OCI-LY7 (cell line): ENCODE measurements around the gene AMDHD1. TPM values are rescaled to one million over a fixed set of nuclear protein-coding genes. Genes with fewer than 3 reads are reported as not detected.
A peak's percentile ranks its signal among the peaks of the same experiment; 100 is the strongest.

Experiments
- BruUV-seq: library from RNA; stranded (reverse); fragments of 400-500 nt; replicated peaks from 2 replicates; lab custom pipeline; 2021; lab: Mats Ljungman, UMichigan
- CTCF ChIA-PET: fragments of 300-600 bp; sonication (Branson Sonifier 250); formaldehyde crosslinking; loops from one replicate; lab custom pipeline; 2022; ENCODE audit warnings: antibody characterized with exemption; ENCODE audit not compliant: unreplicated experiment; lab: Charles Lee
- POLR2A ChIA-PET: fragments of 300-600 bp; sonication (Branson Sonifier 250); formaldehyde crosslinking; loops from one replicate; lab custom pipeline; 2022; ENCODE audit warnings: antibody characterized with exemption; lab: Charles Lee
- DNase-seq: peaks from one replicate; pipeline ENCODE4 v3.0.0-alpha.2; 2015; ENCODE audit warnings: low spot score
- H2AFZ ChIP-seq: fragments of 200-600 bp; sonication (generic), shearing (Covaris generic); 2 replicates; pipeline ENCODE4 v1.6.1; 2014; ENCODE audit warnings: mild to moderate bottlenecking, antibody characterized with exemption, low read length, moderate library complexity
- H3K27ac ChIP-seq: fragments of 200-600 bp; sonication (generic); 2 replicates; pipeline ENCODE4 v1.5.1; 2014; ENCODE audit warnings: mixed run types, low read depth, mild to moderate bottlenecking, moderate library complexity, low read length, inconsistent platforms; ENCODE audit not compliant: poor library complexity, severe bottlenecking
- H3K36me3 ChIP-seq: fragments of 200-600 bp; sonication (generic); 2 replicates; pipeline ENCODE4 v1.6.1; 2014; ENCODE audit warnings: mild to moderate bottlenecking, antibody characterized with exemption, low read length, moderate library complexity, mixed read lengths; ENCODE audit not compliant: insufficient read depth
- H3K4me1 ChIP-seq: fragments of 200-600 bp; sonication (generic); 2 replicates; pipeline ENCODE4 v1.5.1; 2014; ENCODE audit warnings: mild to moderate bottlenecking, low read length; ENCODE audit not compliant: insufficient read depth, poor library complexity, severe bottlenecking
- H3K4me2 ChIP-seq: fragments of 200-600 bp; sonication (generic); 2 replicates; pipeline ENCODE4 v1.6.1; 2014; ENCODE audit warnings: mild to moderate bottlenecking, low read length
- H3K4me3 ChIP-seq: fragments of 200-600 bp; sonication (generic); 2 replicates; pipeline ENCODE4 v1.5.1; 2014; ENCODE audit warnings: mild to moderate bottlenecking, low read depth, low read length; ENCODE audit not compliant: poor library complexity, severe bottlenecking
- H3K79me2 ChIP-seq: fragments of 200-600 bp; sonication (generic); 2 replicates; pipeline ENCODE4 v1.6.1; 2016; ENCODE audit warnings: low read depth, mild to moderate bottlenecking, low read length, moderate library complexity, mixed read lengths; ENCODE audit not compliant: insufficient read depth
- H3K9me2 ChIP-seq: fragments of 200-600 bp; sonication (generic); 2 replicates; pipeline ENCODE4 v1.6.1; 2016; ENCODE audit warnings: mild to moderate bottlenecking, low read length, mixed read lengths; ENCODE audit not compliant: insufficient read depth
- H3K9me3 ChIP-seq: fragments of 200-600 bp; sonication (generic); 2 replicates; pipeline ENCODE4 v1.6.1; 2014; ENCODE audit warnings: mild to moderate bottlenecking, mixed run types, low read length, mixed read lengths
- H4K20me1 ChIP-seq: fragments of 200-600 bp; sonication (generic); 2 replicates; pipeline ENCODE4 v1.6.1; 2014; ENCODE audit warnings: mild to moderate bottlenecking, antibody characterized with exemption, low read length, moderate library complexity, mixed read lengths; ENCODE audit not compliant: insufficient read depth
- EZH2phosphoT487 ChIP-seq: fragments of 200-600 bp; sonication (generic); IDR thresholded peaks from 2 replicates; pipeline ENCODE4 v1.6.1; 2018; ENCODE audit warnings: low read depth, borderline replicate concordance, mild to moderate bottlenecking, mixed run types, antibody characterized with exemption, low read length, moderate library complexity, mixed read lengths
- intact Hi-C: fragments of 100-400 bp; cut with micrococcal nuclease; formaldehyde crosslinking; loops from one replicate; pipeline ENCODE4 v1.10.0; 2022; ENCODE audit not compliant: unreplicated experiment
- total RNA-seq, 2 experiments: library from RNA; depleted of rRNA in 1 of 2; stranded (reverse); fragments of >200 nt in 1 of 2; shearing (Covaris generic) in 1 of 2; gene quantifications; 2 replicates each; pipeline ENCODE4 v1.2.3, GENCODE V29; 2014 to 2022
- TF ChIP-seq, protein P1 (sequence below): fragments of 200-600 bp; sonication (generic); conservative IDR thresholded peaks from 2 replicates; pipeline ENCODE4 v1.5.1; 2014; ENCODE audit warnings: mild to moderate bottlenecking, antibody characterized with exemption, low read length, moderate library complexity, mixed read lengths

The AMDHD1 gene
- total RNA-seq, 2 experiments from 2014 or later = 0.50 to 2.8 TPM

DNA sequence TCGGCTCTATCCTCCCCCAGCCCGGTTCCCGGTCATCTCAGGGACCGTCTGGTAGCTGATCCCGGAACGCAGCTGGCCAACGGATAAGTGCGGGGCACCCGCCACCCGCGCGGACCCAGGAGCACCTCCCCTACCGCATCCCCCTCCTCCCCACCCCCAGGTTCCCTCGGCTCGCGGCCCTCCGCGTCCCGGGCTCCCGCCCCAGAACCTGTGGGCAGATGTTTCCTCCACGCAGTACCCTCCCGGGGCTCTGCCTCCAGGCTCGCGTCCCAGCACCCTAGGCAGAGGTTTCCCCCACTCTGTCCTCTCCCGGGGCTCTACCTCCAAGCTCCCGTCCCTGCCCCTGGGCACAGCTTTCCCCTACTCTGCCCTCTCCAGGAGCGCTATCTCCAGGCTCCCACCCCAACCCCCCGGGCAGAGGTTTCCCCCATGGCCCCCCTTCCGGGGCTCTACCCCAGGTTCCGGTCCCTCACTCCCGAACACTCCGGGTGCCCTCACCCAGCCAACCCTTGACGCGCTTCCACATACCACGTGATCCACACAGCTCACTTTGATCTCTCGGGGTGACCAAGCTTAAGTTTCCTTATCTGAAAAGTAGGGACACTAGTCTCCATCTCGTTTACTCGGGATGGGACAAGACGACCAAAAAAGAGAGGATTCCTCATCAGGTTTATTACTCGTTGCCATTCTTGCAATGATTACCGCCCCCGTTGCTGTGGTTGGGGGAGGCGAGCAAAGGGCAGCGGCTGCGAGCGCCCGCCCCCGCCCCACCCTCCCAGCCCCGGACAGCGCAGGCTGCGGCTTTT, 404 bp upstream of the AMDHD1 start, which contains the start of gene CCDC38:
Gene CCDC38 (minus strand): TSS at position 91 of the 806 bp plus-strand sequence. CDS start 6,105 bp downstream, outside the sequence.
- no peaks in the 10 kb centered on the region for H3K9me3 ChIP-seq
- H3K9me2 ChIP-seq = 0 out of 2 replicates have a peak, but pooled peaks cover 3% of the 10 kb centered on the region
- peak within 1 kb of the TSS; percentile 31 for H3K27ac ChIP-seq
- no peaks in the 10 kb centered on the region for H3K36me3 ChIP-seq
- H3K4me1 ChIP-seq = peaks cover 6% of the 10 kb centered on the region
- no TSS peak for BruUV-seq
- intact Hi-C loops = loop anchor here (2.0 to 5.0 kb wide), 3 partner anchors 80 to 460 kb away; partner anchors contain the start of genes CDK17 and SNRPF
- H2AFZ ChIP-seq = peak within 1 kb of the TSS; percentile 94
- H4K20me1 ChIP-seq = no peaks in the 10 kb centered on the region
- ChIA-PET POLR2A (interaction anchor here (0.6 to 4.2 kb wide), 22 partner anchors 9 to 1135 kb away, joined by 3 to 25 read pairs (median 4); partner anchors contain the start of gene METAP2), CTCF (interaction anchor here (1.0 kb wide), 1 partner anchor 92 kb away, joined by 3 read pairs; no protein-coding TSS in a partner anchor)
- H3K79me2 ChIP-seq = no peaks in the 10 kb centered on the region
- TF ChIP-seq, protein P1, sequence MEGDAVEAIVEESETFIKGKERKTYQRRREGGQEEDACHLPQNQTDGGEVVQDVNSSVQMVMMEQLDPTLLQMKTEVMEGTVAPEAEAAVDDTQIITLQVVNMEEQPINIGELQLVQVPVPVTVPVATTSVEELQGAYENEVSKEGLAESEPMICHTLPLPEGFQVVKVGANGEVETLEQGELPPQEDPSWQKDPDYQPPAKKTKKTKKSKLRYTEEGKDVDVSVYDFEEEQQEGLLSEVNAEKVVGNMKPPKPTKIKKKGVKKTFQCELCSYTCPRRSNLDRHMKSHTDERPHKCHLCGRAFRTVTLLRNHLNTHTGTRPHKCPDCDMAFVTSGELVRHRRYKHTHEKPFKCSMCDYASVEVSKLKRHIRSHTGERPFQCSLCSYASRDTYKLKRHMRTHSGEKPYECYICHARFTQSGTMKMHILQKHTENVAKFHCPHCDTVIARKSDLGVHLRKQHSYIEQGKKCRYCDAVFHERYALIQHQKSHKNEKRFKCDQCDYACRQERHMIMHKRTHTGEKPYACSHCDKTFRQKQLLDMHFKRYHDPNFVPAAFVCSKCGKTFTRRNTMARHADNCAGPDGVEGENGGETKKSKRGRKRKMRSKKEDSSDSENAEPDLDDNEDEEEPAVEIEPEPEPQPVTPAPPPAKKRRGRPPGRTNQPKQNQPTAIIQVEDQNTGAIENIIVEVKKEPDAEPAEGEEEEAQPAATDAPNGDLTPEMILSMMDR = no peak
- TF ChIP-seq EZH2phosphoT487 = no peak
- peak; percentile 91 for DNase-seq
- H3K4me2 ChIP-seq = peak within 1 kb of the TSS; percentile 78
- H3K4me3 ChIP-seq = peak within 1 kb of the TSS; percentile 81

DNA sequence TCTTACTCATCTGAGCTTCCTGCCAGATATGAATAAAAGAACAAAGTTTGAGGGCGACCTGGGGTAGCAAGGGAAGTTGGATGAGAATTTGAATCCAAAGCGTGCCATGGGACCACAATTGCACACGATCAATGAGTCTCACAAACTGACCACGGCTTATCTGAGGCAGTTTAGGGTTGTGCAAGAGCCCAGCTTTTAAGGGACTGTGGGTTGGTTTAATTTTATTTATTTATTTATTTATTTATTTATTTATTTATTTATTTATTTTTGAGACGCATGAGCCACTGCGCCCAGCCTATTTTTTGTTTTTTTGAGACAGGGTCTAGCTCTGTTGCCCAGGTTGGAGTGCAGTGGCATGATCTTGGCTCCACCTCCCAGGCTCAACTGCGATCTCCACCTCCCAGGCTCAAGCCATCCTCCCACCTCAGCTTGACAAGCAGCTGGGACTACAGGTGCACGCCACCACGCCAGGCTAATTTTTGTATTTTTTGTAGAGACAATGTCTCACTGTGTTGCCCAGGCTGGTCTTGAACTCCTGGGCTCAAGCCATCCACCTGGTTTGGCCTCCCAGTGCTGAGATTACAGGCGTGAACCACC, 1.1 kb downstream of the AMDHD1 start:
- BruUV-seq = no TSS peak

More for the DNA sequence above, 1.1 kb downstream of the AMDHD1 start:
- H3K27ac ChIP-seq = no peak overlapping the region
- ChIA-PET POLR2A (interaction anchor here (0.7 to 4.2 kb wide), 8 partner anchors 8 to 267 kb away, joined by 3 to 25 read pairs (median 8); no protein-coding TSS in a partner anchor), CTCF (interaction anchor here (1.3 kb wide), 1 partner anchor 9 kb away, joined by 5 read pairs; no protein-coding TSS in a partner anchor)
- H3K36me3 ChIP-seq = no peaks in the 10 kb centered on the region
- H2AFZ ChIP-seq = peak overlapping the region; percentile 94
- H3K4me2 ChIP-seq = peak overlapping the region; percentile 78
- no peaks in the 10 kb centered on the region for H3K9me3 ChIP-seq
- H4K20me1 ChIP-seq = no peaks in the 10 kb centered on the region
- no peaks in the 10 kb centered on the region for H3K79me2 ChIP-seq
- H3K4me1 ChIP-seq = peaks cover 6% of the 10 kb centered on the region
- peak overlapping the region; percentile 81 for H3K4me3 ChIP-seq
- no peak for DNase-seq
- no peaks in the 10 kb centered on the region for H3K9me2 ChIP-seq
- intact Hi-C loops = loop anchor here (5.0 kb wide), 2 partner anchors 78 to 458 kb away; partner anchors contain the start of gene CDK17
- TF ChIP-seq, protein P1 = no peak
- TF ChIP-seq EZH2phosphoT487 = no peak
